ENCODE measurements around the gene BLTP2.

Gene BLTP2

GRCh38 chr17:28620010-28620409 is 24.9 kb downstream of the BLTP2 start:
- TF ChIP-seq GATA3 (IDR thresholded peaks at IDR 0.05; ENCODE audit: low read depth, low read length): no peak
- TF ChIP-seq GATA2 (IDR thresholded peaks at IDR 0.05; ENCODE audit: low read depth, low read length): no peak

DNA sequence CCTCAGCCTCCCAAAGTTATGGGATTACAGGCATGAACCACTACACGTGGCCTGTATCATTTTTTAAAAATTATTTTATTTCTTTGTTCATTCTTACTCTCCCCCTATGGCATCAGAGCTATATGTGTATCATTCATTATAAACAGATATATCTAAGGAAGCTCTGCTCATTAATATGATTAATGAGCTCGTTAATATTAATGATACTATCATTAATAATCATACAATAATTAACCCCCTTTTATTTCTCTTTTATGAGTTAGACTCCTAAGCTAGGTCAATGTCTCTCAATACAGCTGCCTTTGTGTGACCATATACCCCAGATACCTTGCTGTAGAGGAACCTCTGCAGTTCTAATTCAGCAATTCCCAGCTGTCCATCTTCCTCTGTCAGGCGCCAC is 26.5 kb downstream of the BLTP2 start:
- TF ChIP-seq GATA2 (IDR thresholded peaks at IDR 0.05; ENCODE audit: low read depth, low read length) (no peak), GATA3 (IDR thresholded peaks at IDR 0.05; ENCODE audit: low read depth, low read length) (no peak)

DNA sequence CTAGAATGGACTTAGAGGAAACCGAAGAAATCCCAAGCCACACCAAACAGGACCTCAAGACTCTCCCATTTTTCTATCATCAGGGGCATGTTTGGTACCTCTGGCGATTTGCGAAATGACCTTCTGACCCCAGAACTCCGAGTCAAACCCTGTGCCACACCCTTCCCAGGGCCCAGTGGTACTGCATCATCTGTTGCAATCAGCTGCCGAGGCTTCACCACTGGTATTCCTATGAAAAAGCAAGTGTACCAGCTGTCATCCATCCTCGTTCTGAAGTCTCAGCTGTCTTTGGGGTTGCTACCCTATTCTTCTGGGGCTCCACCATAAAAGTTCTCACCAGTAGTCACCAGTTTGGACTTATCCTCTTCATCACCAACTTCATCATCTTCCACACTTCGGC is 28.7 kb downstream of the BLTP2 start:
- TF ChIP-seq GATA2 (IDR thresholded peaks at IDR 0.05; ENCODE audit: low read depth, low read length) (no peak), GATA3 (IDR thresholded peaks at IDR 0.05; ENCODE audit: low read depth, low read length) (no peak)

GRCh38 chr17:28615260-28615940 is 29.6 kb downstream of the BLTP2 start:
- TF ChIP-seq GATA2 (IDR thresholded peaks at IDR 0.05; ENCODE audit: low read depth, low read length): no peak
- TF ChIP-seq GATA3 (IDR thresholded peaks at IDR 0.05; ENCODE audit: low read depth, low read length): no peak

GRCh38 chr17:28613931-28614381 is 31.0 kb downstream of the BLTP2 start, which contains the start of gene RSKR:
RSKR (minus strand) TSS chr17:28614185; CDS start chr17:28614161, 24 bp downstream.
- no peak for TF ChIP-seq GATA3 (IDR thresholded peaks at IDR 0.05; ENCODE audit: low read depth, low read length)
- no peak for TF ChIP-seq GATA2 (IDR thresholded peaks at IDR 0.05; ENCODE audit: low read depth, low read length)

DNA sequence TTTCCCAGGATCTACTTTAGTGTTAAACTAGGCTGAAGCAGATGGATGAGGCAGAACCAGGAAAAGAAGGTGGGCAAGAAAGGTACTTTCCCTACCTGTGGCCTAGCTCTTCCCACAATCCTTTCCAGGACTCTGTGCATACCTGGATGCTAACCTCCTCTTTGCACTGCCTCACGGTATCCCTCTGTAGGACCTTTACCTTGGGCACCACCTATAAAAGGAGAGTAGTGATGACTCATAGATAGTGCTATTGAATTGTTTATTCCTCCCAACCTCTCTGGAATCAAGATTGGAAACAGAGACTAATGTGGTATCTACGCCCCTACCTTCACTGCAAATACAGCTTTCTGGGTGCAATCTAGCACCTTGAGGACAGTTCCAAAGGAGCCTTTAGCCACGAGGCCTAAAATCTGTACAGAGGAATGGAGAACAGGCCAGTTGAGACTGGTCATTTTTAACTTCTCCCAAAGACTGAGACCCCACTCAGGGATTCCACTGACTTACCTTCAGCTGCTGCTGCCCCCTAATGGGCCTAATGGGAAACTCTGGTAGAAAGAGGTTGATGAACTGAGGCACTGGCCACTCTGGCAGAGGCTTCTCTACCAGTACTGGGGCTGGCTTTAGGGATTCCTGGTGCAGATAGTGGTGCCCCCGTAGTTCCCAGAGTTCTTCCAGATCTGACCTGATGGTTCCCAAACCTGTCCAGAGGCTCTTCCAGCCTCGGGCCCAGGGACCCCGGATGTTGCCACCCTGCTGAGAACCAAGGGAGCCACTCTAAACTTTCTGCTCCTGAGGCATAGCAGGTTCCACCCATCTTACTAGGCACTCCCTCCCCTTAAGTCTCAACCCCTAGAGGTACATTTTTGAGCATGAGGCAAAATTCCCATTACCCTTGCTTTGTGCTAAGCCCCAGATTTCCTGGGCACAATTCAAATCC is 31.8 kb downstream of the BLTP2 start:
- no peak for TF ChIP-seq GATA3 (IDR thresholded peaks at IDR 0.05; ENCODE audit: low read depth, low read length)
- no peak for TF ChIP-seq GATA2 (IDR thresholded peaks at IDR 0.05; ENCODE audit: low read depth, low read length)

GRCh38 chr17:28612531-28612930 is 32.4 kb downstream of the BLTP2 start:
- TF ChIP-seq GATA2 (IDR thresholded peaks at IDR 0.05; ENCODE audit: low read depth, low read length) (no peak), GATA3 (IDR thresholded peaks at IDR 0.05; ENCODE audit: low read depth, low read length) (no peak)

- no peak for TF ChIP-seq GATA2 (IDR thresholded peaks at IDR 0.05; ENCODE audit: low read depth, low read length)
- TF ChIP-seq GATA3 (IDR thresholded peaks at IDR 0.05; ENCODE audit: low read depth, low read length): no peak
Measured at GRCh38 chr17:28610376-28610775, 34.6 kb downstream of the BLTP2 start.

DNA sequence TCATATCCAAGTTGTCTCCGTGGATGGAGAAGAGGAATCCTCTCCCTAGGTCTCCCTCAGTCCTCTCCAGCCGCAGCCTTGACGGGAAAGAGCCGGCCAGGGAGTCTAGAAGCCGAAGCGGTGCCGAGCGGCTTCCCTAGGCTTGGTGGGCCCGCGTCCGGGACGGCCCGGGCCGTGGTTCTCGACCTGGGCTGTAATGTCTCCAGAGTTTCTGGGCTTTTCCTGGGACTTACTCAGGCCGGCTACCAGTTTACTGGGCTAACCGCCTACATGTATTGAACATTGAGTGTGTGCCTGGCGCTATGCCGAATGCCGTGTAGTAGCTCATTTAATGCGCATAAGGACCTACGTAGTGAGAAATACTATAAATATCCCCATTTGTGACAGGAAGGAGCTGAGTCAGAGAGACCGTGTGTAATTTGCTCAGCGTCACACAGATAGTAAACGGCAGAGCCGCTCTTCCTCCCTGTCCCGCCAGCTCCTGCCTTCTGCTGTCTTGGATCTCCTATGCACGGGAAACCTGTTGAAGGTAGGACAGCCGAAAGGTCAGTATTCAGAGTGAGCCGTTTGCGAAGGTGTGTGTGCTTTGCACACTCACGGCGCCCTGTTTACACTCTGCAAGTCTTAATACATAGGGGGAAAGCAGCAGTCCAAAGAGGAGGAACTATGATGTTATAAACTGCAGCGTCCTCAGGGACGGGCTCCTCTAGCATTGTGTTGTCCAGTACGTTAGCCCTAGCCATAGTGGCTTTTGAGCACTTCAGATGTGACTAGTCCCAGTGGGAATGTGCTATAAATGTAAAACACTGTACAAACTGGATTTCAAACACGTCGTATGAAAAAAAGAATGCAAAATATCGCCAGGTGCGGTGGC is 45.4 kb downstream of the BLTP2 start:
- no peak for TF ChIP-seq GATA3 (IDR thresholded peaks at IDR 0.05; ENCODE audit: low read depth, low read length)
- TF ChIP-seq GATA2 (IDR thresholded peaks at IDR 0.05; ENCODE audit: low read depth, low read length): no peak

DNA sequence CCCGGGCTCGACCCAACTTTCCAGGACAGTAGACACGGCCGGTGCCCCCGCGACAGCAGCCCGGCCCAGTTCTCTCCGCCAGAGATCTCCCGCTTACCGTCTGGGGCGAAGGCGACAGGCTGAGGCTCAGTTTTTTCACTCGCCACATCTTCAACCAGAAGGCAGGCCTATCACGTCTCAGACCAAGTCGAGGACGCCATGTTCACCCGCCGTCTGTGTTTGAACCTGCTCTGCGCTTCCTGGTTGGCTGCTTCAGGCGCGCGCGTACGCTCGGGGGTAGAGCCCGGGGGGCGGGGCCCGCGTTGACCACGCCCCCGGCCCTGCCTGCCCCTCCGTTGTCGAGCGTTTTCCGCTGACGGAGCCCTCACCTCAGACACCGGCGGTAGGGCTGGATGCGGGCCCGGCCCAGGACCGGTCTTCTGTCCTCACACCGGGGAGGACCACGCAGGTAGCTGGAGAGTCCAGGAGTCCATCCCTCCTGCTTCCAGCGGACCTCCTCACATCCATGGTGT is 46.1 kb downstream of the BLTP2 start, which contains the start of gene SPAG5:
TSS of gene SPAG5 (minus strand) at position 227 of the 512 bp plus-strand sequence. CDS start at position 148, 79 bp downstream.
- TF ChIP-seq GATA2 (IDR thresholded peaks at IDR 0.05; ENCODE audit: low read depth, low read length) (no peak), GATA3 (IDR thresholded peaks at IDR 0.05; ENCODE audit: low read depth, low read length) (no peak)

GRCh38 chr17:28598389-28598788 is 46.6 kb downstream of the BLTP2 start:
- no peak for TF ChIP-seq GATA3 (IDR thresholded peaks at IDR 0.05; ENCODE audit: low read depth, low read length)
- TF ChIP-seq GATA2 (IDR thresholded peaks at IDR 0.05; ENCODE audit: low read depth, low read length): no peak

- TF ChIP-seq GATA3 (IDR thresholded peaks at IDR 0.05; ENCODE audit: low read depth, low read length): no peak
- no peak for TF ChIP-seq GATA2 (IDR thresholded peaks at IDR 0.05; ENCODE audit: low read depth, low read length)
Measured at GRCh38 chr17:28597606-28598383, 47.2 kb downstream of the BLTP2 start.

Data from SH-SY5Y (cell line).